ENCODE results near the gene TMEM50A.
"Not testable (repeated sequence)": the region's sequence is repeated elsewhere in the genome, so short reads cannot be mapped to it uniquely, and the experiment has no call there.

The TMEM50A gene

DNA sequence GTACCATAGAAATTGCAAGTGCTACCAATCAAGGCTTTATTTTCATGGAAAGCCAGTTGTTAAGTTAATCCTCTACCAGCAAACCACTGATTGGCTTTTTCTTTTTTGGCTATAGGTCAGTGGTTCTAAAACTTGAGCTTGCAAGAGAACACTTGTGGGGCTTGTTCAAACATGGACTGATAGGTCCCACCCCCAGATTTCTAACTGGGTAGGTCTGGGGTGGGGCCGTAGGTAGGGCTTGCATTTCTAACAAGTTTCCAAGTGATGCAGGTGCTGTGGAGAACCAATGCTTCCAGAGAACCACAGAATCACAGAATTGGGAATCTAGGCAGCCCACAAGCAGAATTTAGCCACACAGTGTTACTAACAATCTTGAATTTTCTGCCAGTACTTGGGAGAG lies 45.7 kb downstream of the TMEM50A start:
- not testable (repeated sequence) for H3K36me3 ChIP-seq; H3K27me3 ChIP-seq; H3K4me1 ChIP-seq; H3K4me3 ChIP-seq (ENCODE audit: low read depth, low read length); DNase-seq; H3K9me3 ChIP-seq

DNA sequence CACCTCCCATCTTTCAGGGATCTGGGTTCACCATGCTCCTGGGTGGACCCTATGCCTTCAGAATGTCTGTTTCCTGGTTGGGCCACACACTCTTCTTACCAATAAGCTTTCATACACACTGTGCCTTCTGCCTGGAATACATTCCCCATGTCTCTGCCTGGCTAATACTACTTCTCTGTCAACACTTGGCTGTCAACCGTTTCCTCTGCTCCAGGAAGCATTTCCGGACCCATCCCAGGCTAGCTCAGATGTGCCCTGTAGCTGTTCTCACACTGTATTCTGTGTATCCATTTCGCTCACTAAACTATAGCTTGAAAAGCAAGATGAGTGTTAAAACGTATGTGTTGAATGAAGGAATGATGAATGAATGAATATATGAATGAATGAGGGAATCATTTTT lies 49.0 kb downstream of the TMEM50A start:
- not testable (repeated sequence) for H3K27me3 ChIP-seq; H3K4me3 ChIP-seq (ENCODE audit: low read depth, low read length); H3K4me1 ChIP-seq; H3K9me3 ChIP-seq; DNase-seq; H3K36me3 ChIP-seq

DNA sequence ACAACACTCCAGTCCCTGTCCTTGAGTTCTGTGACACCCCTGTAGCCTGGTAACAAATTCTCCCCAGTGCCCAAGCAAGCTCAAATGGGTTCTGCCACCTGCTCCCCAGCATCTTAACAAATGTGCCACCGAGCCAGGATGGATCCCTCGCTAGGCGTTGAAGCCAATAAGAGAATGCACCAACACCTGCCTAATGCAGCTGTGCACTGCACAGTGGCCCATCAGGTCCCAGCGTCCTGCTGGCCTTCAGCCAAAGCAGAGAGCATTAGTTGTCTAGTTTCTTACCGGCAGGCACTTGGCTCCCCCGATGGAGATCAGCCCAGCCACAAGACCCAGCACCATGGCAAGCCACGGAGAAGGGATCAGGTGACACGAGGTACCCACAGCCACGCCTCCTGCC lies 50.6 kb downstream of the TMEM50A start:
- not testable (repeated sequence) for H3K9me3 ChIP-seq, DNase-seq

DNA sequence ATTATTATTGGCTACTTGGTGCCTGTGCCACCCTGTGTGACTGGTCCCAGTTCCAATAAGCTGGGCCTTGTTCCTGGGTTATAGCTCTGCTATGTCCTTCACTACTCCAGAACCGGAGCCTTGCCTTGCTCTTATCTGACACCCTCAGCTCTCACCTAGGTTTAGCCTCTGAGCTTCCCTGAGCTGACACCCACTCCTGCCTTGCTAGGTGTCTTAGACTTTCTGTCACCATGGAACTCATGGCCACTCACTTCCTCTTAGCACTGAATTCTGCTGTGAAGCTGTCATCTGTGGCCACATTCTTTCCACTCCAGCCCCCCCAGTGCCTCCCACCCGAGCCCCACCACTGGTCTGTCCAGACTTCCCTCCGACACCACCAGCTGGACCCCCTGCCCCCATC lies 51.6 kb downstream of the TMEM50A start:
- not testable (repeated sequence) for H3K4me3 ChIP-seq (ENCODE audit: low read depth, low read length); H3K4me1 ChIP-seq

More for the DNA sequence above, 50.6 kb downstream of the TMEM50A start:
- H3K36me3 ChIP-seq; H3K27me3 ChIP-seq; H3K4me3 ChIP-seq (ENCODE audit: low read depth, low read length); H3K4me1 ChIP-seq: not testable (repeated sequence)

DNA sequence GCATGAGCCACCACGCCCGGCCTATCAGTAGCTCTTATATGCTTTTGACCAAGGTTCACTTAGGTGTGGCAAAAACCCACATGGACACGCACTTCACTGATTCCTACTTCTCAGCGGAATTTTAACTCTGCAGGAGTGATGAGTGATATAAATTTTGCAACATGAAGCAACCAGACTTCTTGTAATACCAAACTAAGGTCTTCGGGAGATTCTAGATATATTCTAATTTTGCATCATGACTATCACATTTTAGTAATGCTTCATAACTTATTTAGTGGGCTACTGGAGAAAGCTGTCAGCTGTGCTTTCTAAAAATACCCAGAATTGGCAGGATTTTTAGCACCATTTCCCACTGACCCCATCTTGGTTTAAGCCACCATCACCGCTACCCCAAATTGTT lies 54.7 kb downstream of the TMEM50A start:
- no peak overlapping the region for H3K4me3 ChIP-seq (ENCODE audit: low read depth, low read length)
- no peak for DNase-seq
- H3K4me1 ChIP-seq, result no peaks in the 10 kb centered on the region
- H3K36me3 ChIP-seq, result no peaks in the 10 kb centered on the region
- TF ChIP-seq, protein P1, sequence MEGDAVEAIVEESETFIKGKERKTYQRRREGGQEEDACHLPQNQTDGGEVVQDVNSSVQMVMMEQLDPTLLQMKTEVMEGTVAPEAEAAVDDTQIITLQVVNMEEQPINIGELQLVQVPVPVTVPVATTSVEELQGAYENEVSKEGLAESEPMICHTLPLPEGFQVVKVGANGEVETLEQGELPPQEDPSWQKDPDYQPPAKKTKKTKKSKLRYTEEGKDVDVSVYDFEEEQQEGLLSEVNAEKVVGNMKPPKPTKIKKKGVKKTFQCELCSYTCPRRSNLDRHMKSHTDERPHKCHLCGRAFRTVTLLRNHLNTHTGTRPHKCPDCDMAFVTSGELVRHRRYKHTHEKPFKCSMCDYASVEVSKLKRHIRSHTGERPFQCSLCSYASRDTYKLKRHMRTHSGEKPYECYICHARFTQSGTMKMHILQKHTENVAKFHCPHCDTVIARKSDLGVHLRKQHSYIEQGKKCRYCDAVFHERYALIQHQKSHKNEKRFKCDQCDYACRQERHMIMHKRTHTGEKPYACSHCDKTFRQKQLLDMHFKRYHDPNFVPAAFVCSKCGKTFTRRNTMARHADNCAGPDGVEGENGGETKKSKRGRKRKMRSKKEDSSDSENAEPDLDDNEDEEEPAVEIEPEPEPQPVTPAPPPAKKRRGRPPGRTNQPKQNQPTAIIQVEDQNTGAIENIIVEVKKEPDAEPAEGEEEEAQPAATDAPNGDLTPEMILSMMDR (IDR thresholded peaks at IDR 0.05; ENCODE audit: low read depth, low read length), result no peak
- no peaks in the 10 kb centered on the region for H3K9me3 ChIP-seq
- no peaks in the 10 kb centered on the region for H3K27me3 ChIP-seq

More for the DNA sequence above, 51.6 kb downstream of the TMEM50A start:
- not testable (repeated sequence) for H3K9me3 ChIP-seq, H3K36me3 ChIP-seq, DNase-seq, H3K27me3 ChIP-seq

DNA sequence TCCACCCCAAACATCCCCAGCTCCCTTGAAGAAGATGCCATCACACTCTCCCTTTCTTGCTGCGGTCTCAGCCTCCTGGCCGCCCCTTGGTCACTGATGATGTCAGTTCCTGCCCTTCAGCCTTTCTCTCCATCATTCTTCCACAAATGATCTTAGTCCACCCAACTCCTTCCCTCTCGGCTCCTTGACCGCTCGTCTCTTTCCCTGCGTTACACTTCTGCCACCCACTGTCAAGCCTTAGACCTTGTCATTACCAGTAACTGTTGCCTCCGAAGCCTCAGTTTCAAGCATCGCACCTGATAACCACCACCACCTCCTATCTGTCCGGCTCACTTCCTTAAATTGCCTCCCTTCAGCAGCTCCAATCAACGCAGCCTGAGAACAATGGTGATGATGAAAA lies 59.4 kb downstream of the TMEM50A start:
- H3K36me3 ChIP-seq; H3K9me3 ChIP-seq; DNase-seq; H3K4me3 ChIP-seq (ENCODE audit: low read depth, low read length); H3K27me3 ChIP-seq; H3K4me1 ChIP-seq: not testable (repeated sequence)

DNA sequence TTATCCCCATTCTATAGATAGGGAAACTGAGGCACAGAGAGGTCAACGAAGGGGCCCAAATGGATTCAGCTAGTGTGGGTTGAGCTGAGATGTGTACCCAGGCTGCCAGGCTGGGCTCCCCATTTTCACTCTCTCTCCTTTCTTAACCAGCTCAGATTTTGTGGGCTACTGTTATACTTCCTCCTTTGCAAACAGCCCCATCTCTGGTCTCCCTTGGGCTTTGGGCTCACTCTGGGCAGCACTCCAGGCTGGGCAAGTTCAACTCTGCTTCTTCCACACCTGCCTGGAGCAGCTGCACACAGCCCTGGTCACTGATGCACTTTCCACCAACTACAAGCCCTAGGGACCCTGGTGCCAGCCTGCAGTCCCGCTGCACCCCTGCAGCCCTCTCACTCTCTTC lies 59.9 kb downstream of the TMEM50A start:
- not testable (repeated sequence) for H3K9me3 ChIP-seq, H3K36me3 ChIP-seq

DNA sequence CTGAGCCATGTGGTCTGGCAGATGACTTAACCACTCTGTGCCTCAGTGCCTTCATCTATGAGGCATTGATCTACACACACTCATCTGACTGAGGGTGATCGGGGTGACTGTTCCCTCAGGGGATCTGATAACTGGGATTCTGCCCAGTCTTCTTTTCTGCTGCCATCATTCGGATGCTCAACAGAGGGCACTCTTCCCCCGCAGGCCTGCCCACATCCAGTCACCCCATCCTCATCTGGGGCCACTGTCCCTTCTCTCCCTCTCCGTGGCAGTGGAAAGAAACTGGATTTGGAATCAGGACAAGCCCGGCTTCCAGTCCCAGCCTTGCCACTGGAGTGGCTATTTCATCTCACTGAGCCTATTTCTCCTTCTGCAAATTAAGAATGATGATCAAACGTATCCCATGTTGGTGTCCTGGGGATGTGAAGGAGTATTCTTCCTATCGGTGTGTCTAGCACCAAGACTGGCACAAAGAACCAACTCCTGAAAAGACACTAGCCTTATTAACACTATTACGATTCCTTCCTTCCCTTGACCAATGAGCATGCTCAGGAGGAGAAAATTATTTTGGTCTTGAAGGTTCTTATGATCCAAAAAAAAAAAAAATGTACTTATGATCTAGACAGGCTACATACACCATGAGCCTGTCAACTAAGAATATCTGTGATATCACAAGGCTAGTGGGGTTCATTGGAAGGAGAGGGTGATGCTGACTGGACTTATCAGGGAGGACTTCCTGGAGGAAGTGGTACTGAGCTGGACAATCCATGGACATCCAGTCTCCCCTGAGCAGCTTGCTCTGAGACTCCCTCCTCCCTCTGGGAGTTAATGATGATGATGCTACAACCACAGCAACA lies 65.0 kb downstream of the TMEM50A start:
- DNase-seq, result peak; percentile 15
- TF ChIP-seq, protein P1 (IDR thresholded peaks at IDR 0.05; ENCODE audit: low read depth, low read length), result peak; percentile 22
- H3K36me3 ChIP-seq; H3K9me3 ChIP-seq; H3K4me1 ChIP-seq; H3K27me3 ChIP-seq; H3K4me3 ChIP-seq (ENCODE audit: low read depth, low read length): not testable (repeated sequence)

More for the DNA sequence above, 59.9 kb downstream of the TMEM50A start:
- H3K4me3 ChIP-seq (ENCODE audit: low read depth, low read length); H3K4me1 ChIP-seq; DNase-seq; H3K27me3 ChIP-seq: not testable (repeated sequence)

DNA sequence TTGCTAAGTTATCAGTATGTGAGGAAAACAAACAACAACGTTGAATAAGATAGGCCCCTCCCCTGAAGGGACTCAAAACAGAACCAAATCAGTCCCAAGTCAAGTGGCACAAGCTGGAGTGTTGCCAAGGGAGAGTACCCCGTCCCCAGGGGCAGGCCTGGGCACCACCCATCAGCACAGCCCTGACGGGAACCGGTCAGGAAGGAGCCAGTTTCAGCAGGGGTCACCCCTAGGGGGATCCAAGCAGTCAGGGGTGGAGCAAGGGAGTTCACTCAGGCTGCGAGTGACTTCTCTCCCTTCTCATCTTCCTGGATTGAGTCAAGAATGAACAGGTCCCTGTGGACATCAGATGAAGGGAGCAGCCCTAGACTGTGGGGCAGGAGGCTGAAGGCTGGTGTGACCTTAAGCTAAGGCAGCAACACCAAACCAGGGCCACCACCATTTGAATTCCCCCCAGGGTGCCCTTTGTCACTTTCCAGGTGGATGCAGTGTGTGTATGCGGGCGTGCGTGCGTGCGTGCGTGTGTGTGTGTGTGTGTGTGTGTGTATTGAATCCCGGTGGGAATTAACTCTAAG lies 67.7 kb downstream of the TMEM50A start:
- H3K36me3 ChIP-seq; H3K4me3 ChIP-seq (ENCODE audit: low read depth, low read length); H3K27me3 ChIP-seq; DNase-seq; H3K4me1 ChIP-seq; H3K9me3 ChIP-seq: not testable (repeated sequence)

DNA sequence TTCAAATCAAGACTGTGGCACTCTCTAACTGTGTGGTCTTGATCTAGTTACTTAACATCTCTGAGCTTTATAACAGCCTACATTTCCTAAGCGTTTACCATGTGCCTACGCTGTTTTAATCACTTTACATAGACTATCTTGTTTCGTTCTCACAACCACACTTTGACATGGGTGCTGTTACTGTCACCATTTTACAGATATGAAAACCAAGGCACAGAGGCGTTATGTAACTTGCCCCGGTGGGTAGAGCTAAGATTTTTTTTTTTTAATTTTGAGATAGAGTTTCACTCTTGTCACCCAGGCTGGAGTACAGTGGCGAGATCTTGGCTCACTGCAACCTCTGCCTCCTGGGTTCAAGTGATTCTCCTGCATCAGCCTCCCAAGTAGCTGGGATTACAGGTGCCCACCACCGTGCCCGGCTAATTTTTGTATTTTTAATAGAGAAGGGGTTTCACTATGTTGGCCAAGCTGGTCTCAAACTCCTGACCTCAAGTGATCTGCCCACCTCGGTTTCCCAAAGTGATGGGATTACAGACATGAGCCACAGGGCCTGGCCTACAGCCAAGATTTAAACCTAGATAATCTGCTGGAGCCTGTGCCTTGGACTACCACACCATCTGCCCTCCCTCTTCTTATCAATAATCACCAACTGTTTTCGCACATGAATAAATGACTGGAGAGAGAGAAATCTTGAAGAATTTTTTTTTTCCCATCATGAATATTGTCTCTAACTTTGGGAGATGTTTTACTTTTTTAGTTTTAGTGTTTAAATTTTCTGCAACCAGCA lies 71.7 kb downstream of the TMEM50A start:
- not testable (repeated sequence) for DNase-seq; H3K36me3 ChIP-seq; H3K9me3 ChIP-seq; H3K4me3 ChIP-seq (ENCODE audit: low read depth, low read length); H3K27me3 ChIP-seq; H3K4me1 ChIP-seq

Data from BE2C (cell line).